HCT116 (cell line): Measurements from ENCODE around the gene ACTL10. TPM values are rescaled to one million over a fixed set of nuclear protein-coding genes. Genes with fewer than 3 reads are reported as not detected.
A peak's percentile ranks its signal among the peaks of the same experiment; 100 is the strongest.

Source experiments
- ATAC-seq: fragments of 200-7000 bp; cut with Tn5 transposase; 2 replicates; pipeline ENCODE4 v1.9.1; 2020; ENCODE audit warnings: mild to moderate bottlenecking, moderate library complexity
- BruUV-seq: library from RNA; stranded (reverse); fragments of 400-500 nt; replicated peaks from 2 replicates; lab custom pipeline; 2021; lab: Mats Ljungman, UMichigan
- CTCF ChIA-PET: fragments of 300-600 bp; sonication (Branson Sonifier 250); formaldehyde crosslinking; loops from one replicate; lab custom pipeline; 2021; ENCODE audit warnings: antibody characterized with exemption; lab: Charles Lee
- POLR2A ChIA-PET: fragments of 300-600, 350-600 bp; sonication (Branson Sonifier 250); formaldehyde crosslinking; loops from one replicate; lab custom pipeline; 2021; ENCODE audit warnings: antibody characterized with exemption; lab: Charles Lee
- RAD21 ChIA-PET, 2 experiments: fragments of 300-600 bp; sonication (Branson Sonifier 250); formaldehyde crosslinking; loops; one replicate each; lab custom pipeline; 2023; ENCODE audit warnings: low total read pairs in 2 of 2; ENCODE audit not compliant: uncharacterized antibody in 2 of 2, unreplicated experiment in 2 of 2, low non-redundant PET in 1 of 2; lab: Charles Lee
- DNase-seq: peaks from one replicate; pipeline ENCODE4 v3.0.0-alpha.2; 2010; ENCODE audit warnings: low read depth, low spot score
- H2AFZ ChIP-seq: fragments of 200-600 bp; shearing (Covaris generic), sonication (generic); 2 replicates; pipeline ENCODE4 v1.6.1; 2017; ENCODE audit warnings: low read depth, mixed run types, mixed read lengths, antibody characterized with exemption, low read length; ENCODE audit not compliant: poor library complexity, severe bottlenecking
- H3K27ac ChIP-seq: 2 replicates; pipeline ENCODE4 v1.5.1; 2012; ENCODE audit warnings: low read depth, low read length
- H3K27me3 ChIP-seq: fragments of 200-600 bp; sonication (generic); 2 replicates; pipeline ENCODE4 v1.6.1; 2016; ENCODE audit warnings: mixed run types, low read length, mixed read lengths; ENCODE audit not compliant: insufficient read depth
- H3K36me3 ChIP-seq, 2 experiments: fragments of 200-500 bp in 1 of 2; fragments of 200-600 bp in 1 of 2; sonication (Bioruptor generic) in 1 of 2; sonication (generic) in 1 of 2; 2 replicates each; pipeline versions ENCODE4 v1.5.1 to v1.6.1; 2014 to 2016; ENCODE audit warnings: low read length in 2 of 2, inconsistent platforms in 1 of 2, mixed read lengths in 1 of 2, mixed run types in 1 of 2; ENCODE audit not compliant: insufficient read depth in 2 of 2, control insufficient read depth in 1 of 2
- H3K4me1 ChIP-seq, 2 experiments: fragments of 200-600 bp in 1 of 2; sonication (generic) in 1 of 2; 2 replicates each; pipeline versions ENCODE4 v1.5.1 to v1.6.1; 2012 to 2017; ENCODE audit warnings: low read length in 2 of 2, inconsistent platforms in 1 of 2, mild to moderate bottlenecking in 1 of 2, mixed read lengths in 1 of 2, mixed run types in 1 of 2, moderate library complexity in 1 of 2; ENCODE audit not compliant: insufficient read depth in 2 of 2, control insufficient read depth in 1 of 2
- H3K4me2 ChIP-seq: fragments of 200-600 bp; sonication (generic); 2 replicates; pipeline ENCODE4 v1.6.1; 2017; ENCODE audit warnings: mixed run types, low read length, mixed read lengths
- H3K4me3 ChIP-seq, 2 experiments: fragments of 200-600 bp in 1 of 2; sonication (generic) in 1 of 2; replicated peaks in 1 of 2; 2 replicates each; pipeline ENCODE4 v1.5.1; 2011 to 2016; ENCODE audit warnings: low read length in 2 of 2, control low read depth in 1 of 2, low read depth in 1 of 2, mild to moderate bottlenecking in 1 of 2, mixed read lengths in 1 of 2, mixed run types in 1 of 2
- H3K79me2 ChIP-seq: fragments of 200-600 bp; sonication (generic); 2 replicates; pipeline ENCODE4 v1.6.1; 2017; ENCODE audit warnings: mild to moderate bottlenecking, mixed run types, low read length, moderate library complexity, mixed read lengths; ENCODE audit not compliant: insufficient read depth
- H3K9ac ChIP-seq: fragments of 200-600 bp; sonication (generic); 2 replicates; pipeline ENCODE4 v1.6.1; 2016; ENCODE audit warnings: low read length, mixed read lengths
- H3K9me2 ChIP-seq: fragments of 200-600 bp; sonication (generic), shearing (Covaris generic); 2 replicates; pipeline ENCODE4 v1.6.1; 2017; ENCODE audit warnings: mixed run types, mild to moderate bottlenecking, moderate library complexity; ENCODE audit not compliant: insufficient read depth
- H3K9me3 ChIP-seq, 2 experiments: fragments of 200-500 bp in 1 of 2; fragments of 200-600 bp in 1 of 2; sonication (Bioruptor generic) in 1 of 2; sonication (generic) in 1 of 2; 2 replicates each; pipeline ENCODE4 v1.6.1; 2014 to 2017; ENCODE audit warnings: low read length in 2 of 2, mixed read lengths in 2 of 2, inconsistent platforms in 1 of 2, low read depth in 1 of 2, mild to moderate bottlenecking in 1 of 2, mixed run types in 1 of 2, moderate library complexity in 1 of 2; ENCODE audit not compliant: control insufficient read depth in 1 of 2, insufficient read depth in 1 of 2
- H4K20me1 ChIP-seq: fragments of 200-600 bp; sonication (generic), shearing (Covaris generic); 2 replicates; pipeline ENCODE4 v1.6.1; 2017; ENCODE audit warnings: mixed run types, mild to moderate bottlenecking, moderate library complexity; ENCODE audit not compliant: insufficient read depth
- CBX3 ChIP-seq: IDR thresholded peaks from 2 replicates; pipeline ENCODE4 v1.6.1; 2012; ENCODE audit warnings: low read depth
- ELF1 ChIP-seq: IDR thresholded peaks from 2 replicates; pipeline ENCODE4 v1.6.1; 2012; ENCODE audit warnings: low read depth, borderline replicate concordance
- EZH2 ChIP-seq: fragments of 200-600 bp; sonication (generic); IDR thresholded peaks from 2 replicates; pipeline ENCODE4 v1.6.1; 2017; ENCODE audit warnings: antibody characterized with exemption, mixed run types
- EZH2phosphoT487 ChIP-seq: fragments of 200-600 bp; IDR thresholded peaks from 2 replicates; pipeline ENCODE4 v1.6.1; 2018; ENCODE audit warnings: antibody characterized with exemption, borderline replicate concordance
- FOSL1 ChIP-seq: IDR thresholded peaks from 2 replicates; pipeline ENCODE4 v1.6.1; 2012; ENCODE audit warnings: low read depth
- POLR2AphosphoS5 ChIP-seq: IDR thresholded peaks from 2 replicates; pipeline ENCODE4 v1.6.1; 2011; ENCODE audit warnings: mild to moderate bottlenecking, low read depth, low read length, moderate library complexity
- RAD21 ChIP-seq: IDR thresholded peaks from 2 replicates; pipeline ENCODE4 v1.6.1; 2012; ENCODE audit warnings: low read depth, mild to moderate bottlenecking
- SRF ChIP-seq: IDR thresholded peaks from 2 replicates; pipeline ENCODE4 v1.6.1; 2012; ENCODE audit warnings: low read depth
- TCF7L2 ChIP-seq: IDR thresholded peaks from 2 replicates; pipeline ENCODE4 v1.7.0; 2011; ENCODE audit warnings: borderline replicate concordance, inconsistent platforms; ENCODE audit not compliant: insufficient read depth, insufficient read length; ENCODE audit errors: extremely low read depth
- YY1 ChIP-seq: IDR thresholded peaks from 2 replicates; pipeline ENCODE4 v1.6.1; 2011; ENCODE audit warnings: low read length, low read depth, moderate library complexity, mild to moderate bottlenecking; ENCODE audit not compliant: insufficient replicate concordance; ENCODE audit errors: extremely low read depth
- ZFX ChIP-seq: fragments of 450-650 bp; IDR thresholded peaks from 2 replicates; pipeline ENCODE4 v1.6.1; 2017
- ZNF274 ChIP-seq: fragments of 200-500 bp; sonication (Bioruptor generic); IDR thresholded peaks from 2 replicates; pipeline ENCODE4 v1.6.1; 2014; ENCODE audit warnings: mild to moderate bottlenecking, low read depth, low read length, inconsistent platforms
- intact Hi-C: fragments of 100-400 bp; cut with micrococcal nuclease; formaldehyde crosslinking; loops from 2 replicates; pipeline ENCODE4 v1.10.0; 2022
- total RNA-seq: library from RNA; stranded (reverse); gene quantifications from one replicate; pipeline ENCODE4 v1.2.1, GENCODE V29; 2021; ENCODE audit not compliant: unreplicated experiment
- TF ChIP-seq, protein P1 (sequence below): IDR thresholded peaks from 2 replicates; pipeline ENCODE4 v1.6.1; 2012; ENCODE audit warnings: low read depth

Gene ACTL10
- total RNA-seq, 1 experiment from 2014 or later, result 0.22 TPM

DNA sequence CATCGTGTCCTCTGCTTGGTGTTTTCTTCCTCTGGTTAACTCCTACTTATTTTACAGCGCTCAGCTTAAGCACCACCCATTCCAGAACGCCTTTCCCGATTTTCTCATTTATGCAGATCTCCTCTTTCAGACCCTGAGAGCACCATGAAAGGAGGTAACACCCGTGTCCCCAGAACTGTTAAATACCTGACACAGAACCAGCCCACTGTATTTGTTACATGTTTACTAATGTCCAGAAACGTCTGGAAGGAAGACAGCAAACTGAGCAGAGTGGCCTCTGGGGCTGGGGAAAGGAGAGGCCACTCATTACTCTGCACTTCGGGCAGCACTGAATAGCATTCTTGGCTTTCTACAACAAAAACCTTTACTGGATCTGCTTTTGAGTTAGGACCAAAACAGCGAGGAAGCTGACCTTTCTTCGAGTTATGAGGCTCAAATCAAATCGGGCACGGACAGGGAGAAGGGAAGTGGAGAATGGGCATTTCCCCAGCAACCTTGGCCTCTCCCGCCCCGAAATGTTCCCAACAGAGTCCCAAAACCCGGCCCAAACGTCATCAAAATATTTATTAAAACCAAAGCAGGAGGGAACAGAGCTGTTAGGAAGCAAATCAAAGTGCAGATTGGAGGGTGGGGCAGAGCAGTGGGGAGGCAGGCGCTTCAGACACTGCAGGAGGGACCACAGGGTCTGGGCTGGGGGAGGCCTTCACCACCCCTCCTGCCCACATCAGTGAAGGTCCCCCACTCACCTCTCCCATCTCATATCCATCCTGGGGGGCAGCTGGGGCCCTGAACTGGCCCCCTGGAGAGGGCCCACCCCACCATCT lies 8.6 kb downstream of the ACTL10 start:
- intact Hi-C loops, result no loop called here
- peak overlapping the region; percentile 71 for H3K27ac ChIP-seq
- H4K20me1 ChIP-seq, result no peaks in the 10 kb centered on the region
- peaks cover 15 to 24% of the 10 kb centered on the region in 2 experiments for H3K4me1 ChIP-seq
- ATAC-seq, result no peak
- no peaks in the 10 kb centered on the region for H3K9me3 ChIP-seq
- no peaks in the 10 kb centered on the region for H3K9me2 ChIP-seq
- peak overlapping the region; percentile 96 for H3K4me2 ChIP-seq
- H3K79me2 ChIP-seq, result peaks cover 26% of the 10 kb centered on the region; the same call in 1 of the 2 replicates
- H2AFZ ChIP-seq, result no peak overlapping the region
- no peaks in the 10 kb centered on the region for H3K27me3 ChIP-seq
- TF ChIP-seq, protein P1, sequence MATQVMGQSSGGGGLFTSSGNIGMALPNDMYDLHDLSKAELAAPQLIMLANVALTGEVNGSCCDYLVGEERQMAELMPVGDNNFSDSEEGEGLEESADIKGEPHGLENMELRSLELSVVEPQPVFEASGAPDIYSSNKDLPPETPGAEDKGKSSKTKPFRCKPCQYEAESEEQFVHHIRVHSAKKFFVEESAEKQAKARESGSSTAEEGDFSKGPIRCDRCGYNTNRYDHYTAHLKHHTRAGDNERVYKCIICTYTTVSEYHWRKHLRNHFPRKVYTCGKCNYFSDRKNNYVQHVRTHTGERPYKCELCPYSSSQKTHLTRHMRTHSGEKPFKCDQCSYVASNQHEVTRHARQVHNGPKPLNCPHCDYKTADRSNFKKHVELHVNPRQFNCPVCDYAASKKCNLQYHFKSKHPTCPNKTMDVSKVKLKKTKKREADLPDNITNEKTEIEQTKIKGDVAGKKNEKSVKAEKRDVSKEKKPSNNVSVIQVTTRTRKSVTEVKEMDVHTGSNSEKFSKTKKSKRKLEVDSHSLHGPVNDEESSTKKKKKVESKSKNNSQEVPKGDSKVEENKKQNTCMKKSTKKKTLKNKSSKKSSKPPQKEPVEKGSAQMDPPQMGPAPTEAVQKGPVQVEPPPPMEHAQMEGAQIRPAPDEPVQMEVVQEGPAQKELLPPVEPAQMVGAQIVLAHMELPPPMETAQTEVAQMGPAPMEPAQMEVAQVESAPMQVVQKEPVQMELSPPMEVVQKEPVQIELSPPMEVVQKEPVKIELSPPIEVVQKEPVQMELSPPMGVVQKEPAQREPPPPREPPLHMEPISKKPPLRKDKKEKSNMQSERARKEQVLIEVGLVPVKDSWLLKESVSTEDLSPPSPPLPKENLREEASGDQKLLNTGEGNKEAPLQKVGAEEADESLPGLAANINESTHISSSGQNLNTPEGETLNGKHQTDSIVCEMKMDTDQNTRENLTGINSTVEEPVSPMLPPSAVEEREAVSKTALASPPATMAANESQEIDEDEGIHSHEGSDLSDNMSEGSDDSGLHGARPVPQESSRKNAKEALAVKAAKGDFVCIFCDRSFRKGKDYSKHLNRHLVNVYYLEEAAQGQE, result no peak
- no peak for TF ChIP-seq CBX3
- TF ChIP-seq ZFX, result no peak
- DNase-seq, result no peak
- H3K36me3 ChIP-seq, result peaks cover 7 to 11% of the 10 kb centered on the region in 2 experiments; a peak in 3 of 4 replicates
- CTCF ChIA-PET, result no interaction called here
- peak overlapping the region; percentile 49 to 85 for H3K4me3 ChIP-seq
- H3K9ac ChIP-seq, result peak overlapping the region; percentile 89; the same call in 1 of the 2 replicates
- POLR2A ChIA-PET, result no interaction called here
- BruUV-seq, result no TSS peak
- RAD21 ChIA-PET, result no interaction called here

DNA sequence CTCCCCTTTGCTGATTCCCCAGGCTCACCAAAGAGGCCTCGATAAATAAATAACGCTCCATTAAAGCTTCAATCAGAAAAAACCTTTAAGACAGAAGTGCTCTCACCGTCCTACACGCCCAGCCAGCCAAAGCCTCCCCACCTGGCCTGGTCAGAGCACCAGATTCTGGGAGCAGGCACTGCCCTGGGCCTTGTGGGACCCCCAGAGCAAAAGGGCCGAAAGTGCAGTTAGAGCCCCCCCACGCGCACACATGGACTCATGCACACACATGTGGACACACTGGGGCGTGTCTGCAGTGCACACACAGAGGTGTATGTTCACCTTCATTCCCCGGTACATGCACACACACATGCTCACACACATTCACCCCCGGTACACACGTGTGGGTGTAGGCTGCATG lies 9.4 kb downstream of the ACTL10 start:
- ChIA-PET RAD21 (no interaction called here), POLR2A (no interaction called here), CTCF (no interaction called here)
- intact Hi-C loops, result no loop called here
- H3K79me2 ChIP-seq, result peaks cover 26% of the 10 kb centered on the region; the same call in 1 of the 2 replicates
- no TSS peak for BruUV-seq
- no peak for ATAC-seq
- DNase-seq, result no peak
- H3K4me3 ChIP-seq, result no peak overlapping the region
- peaks cover 6 to 7% of the 10 kb centered on the region in 2 experiments; a peak in 3 of 4 replicates for H3K36me3 ChIP-seq
- no peaks in the 10 kb centered on the region for H3K27me3 ChIP-seq
- no peaks in the 10 kb centered on the region for H3K9me3 ChIP-seq
- H3K4me1 ChIP-seq, result peaks cover 15 to 24% of the 10 kb centered on the region in 2 experiments
- H3K27ac ChIP-seq, result no peak overlapping the region
- no peak overlapping the region for H3K9ac ChIP-seq
- H3K9me2 ChIP-seq, result no peaks in the 10 kb centered on the region
- no peak overlapping the region for H2AFZ ChIP-seq
- H3K4me2 ChIP-seq, result no peak overlapping the region
- no peaks in the 10 kb centered on the region for H4K20me1 ChIP-seq
- TF ChIP-seq EZH2phosphoT487, result no peak
- no peak for TF ChIP-seq ELF1
- no peak for TF ChIP-seq EZH2
- TF ChIP-seq ZNF274, result no peak
- TF ChIP-seq ZFX, result no peak
- no peak for TF ChIP-seq FOSL1
- TF ChIP-seq SRF, result no peak
- no peak for TF ChIP-seq TCF7L2
- no peak for TF ChIP-seq YY1
- no peak for TF ChIP-seq RAD21
- no peak for TF ChIP-seq POLR2AphosphoS5
